Skeletal muscle tissue (tissue), 4 donors: ENCODE measurements around the gene IL26. TPM values are rescaled to one million over a fixed set of nuclear protein-coding genes. Genes with fewer than 3 reads are reported as not detected.
"Not testable (repeated sequence)": the region's sequence is repeated elsewhere in the genome, so short reads cannot be mapped to it uniquely, and the experiment has no call there.

ENCODE experiments used
- H3K27ac ChIP-seq: one replicate; pipeline ENCODE4 v1.7.0; 2013; ENCODE audit warnings: mild to moderate bottlenecking, low read depth, low read length, inconsistent platforms
- H3K27me3 ChIP-seq, 3 donors: one replicate each; pipeline ENCODE4 v1.7.0; 2013; ENCODE audit warnings: low read length in 3 of 3; ENCODE audit not compliant: control insufficient read depth in 3 of 3, insufficient read depth in 3 of 3
- H3K36me3 ChIP-seq, 3 donors: one replicate each; pipeline ENCODE4 v1.7.0; 2013; ENCODE audit warnings: low read length in 3 of 3; ENCODE audit not compliant: control insufficient read depth in 3 of 3, insufficient read depth in 3 of 3
- H3K4me1 ChIP-seq, 3 donors: one replicate each; pipeline ENCODE4 v1.7.0; 2013; ENCODE audit warnings: low read length in 3 of 3, mild to moderate bottlenecking in 3 of 3; ENCODE audit not compliant: control insufficient read depth in 3 of 3, insufficient read depth in 3 of 3
- H3K4me3 ChIP-seq, 3 donors: one replicate each; pipeline ENCODE4 v1.7.0; 2013; ENCODE audit warnings: low read length in 3 of 3
- H3K9ac ChIP-seq, 3 donors: one replicate each; pipeline ENCODE4 v1.7.0; 2013; ENCODE audit warnings: low read length in 3 of 3, mild to moderate bottlenecking in 3 of 3, moderate library complexity in 2 of 3, low read depth in 1 of 3
- H3K9me3 ChIP-seq, 3 donors: one replicate each; pipeline ENCODE4 v1.7.0; 2013; ENCODE audit warnings: low read length in 3 of 3; ENCODE audit not compliant: control insufficient read depth in 3 of 3
- total RNA-seq: library from RNA; depleted of rRNA; stranded (reverse); fragments of >200 nt; gene quantifications from one replicate; pipeline ENCODE4 v1.2.3, GENCODE V29; 2014
- donor health status: Osteomylitis.

The IL26 gene
- total RNA-seq, 1 donor from 2014 or later, result not detected

GRCh38 chr12:68231229-68231628, 5.6 kb upstream of the IL26 start:
- Histone ChIP-seq H3K36me3 (no peaks in the 10 kb centered on the region), H3K4me3 (no peak overlapping the region), H3K27ac (no peak overlapping the region), H3K27me3 (no peaks in the 10 kb centered on the region), H3K9ac (no peak overlapping the region), H3K9me3 (no peaks in the 10 kb centered on the region), H3K4me1 (peaks cover 0 to under 1% (median 0%) of the 10 kb centered on the region in 3 donors)

- Histone ChIP-seq H3K27ac (no peak overlapping the region), H3K4me3 (no peak overlapping the region), H3K36me3 (no peaks in the 10 kb centered on the region), H3K27me3 (no peaks in the 10 kb centered on the region), H3K9me3 (no peaks in the 10 kb centered on the region), H3K4me1 (no peaks in the 10 kb centered on the region), H3K9ac (no peak overlapping the region)
These were observed 4.3 kb upstream of the IL26 start for GRCh38 chr12:68229956-68230355.

- no peak overlapping the region for H3K9ac ChIP-seq
- H3K4me1 ChIP-seq, result peaks cover 0 to 2% (median 0%) of the 10 kb centered on the region in 3 donors
- H3K27ac ChIP-seq, result no peak overlapping the region
- H3K27me3 ChIP-seq, result no peaks in the 10 kb centered on the region
- H3K4me3 ChIP-seq, result no peak overlapping the region
- H3K36me3 ChIP-seq, result no peaks in the 10 kb centered on the region
- no peaks in the 10 kb centered on the region for H3K9me3 ChIP-seq
These were observed 1.7 kb upstream of the IL26 start for GRCh38 chr12:68227356-68227755.

GRCh38 chr12:68224613-68225285, 861 bp downstream of the IL26 start:
- no peaks in the 10 kb centered on the region for H3K36me3 ChIP-seq
- H3K27me3 ChIP-seq, result no peaks in the 10 kb centered on the region
- no peak overlapping the region for H3K27ac ChIP-seq
- peaks cover 0 to 2% (median 0%) of the 10 kb centered on the region in 3 donors for H3K4me1 ChIP-seq
- H3K9me3 ChIP-seq, result no peaks in the 10 kb centered on the region
- H3K4me3 ChIP-seq, result no peak overlapping the region
- H3K9ac ChIP-seq, result no peak overlapping the region

GRCh38 chr12:68223067-68223747, 2.4 kb downstream of the IL26 start:
- H3K9ac ChIP-seq, result peak overlapping the region in 1 of 3 donors; percentile 33

GRCh38 chr12:68222326-68222725, 3.3 kb downstream of the IL26 start:
- Histone ChIP-seq H3K9ac (no peak overlapping the region), H3K4me1 (peaks cover 0 to 2% (median 0%) of the 10 kb centered on the region in 3 donors), H3K27ac (no peak overlapping the region), H3K4me3 (no peak overlapping the region), H3K36me3 (no peaks in the 10 kb centered on the region), H3K9me3 (no peaks in the 10 kb centered on the region), H3K27me3 (no peaks in the 10 kb centered on the region)

More at GRCh38 chr12:68223067-68223747, 2.4 kb downstream of the IL26 start:
- peaks cover 0 to 2% (median 0%) of the 10 kb centered on the region in 3 donors for H3K4me1 ChIP-seq
- H3K9me3 ChIP-seq, result no peaks in the 10 kb centered on the region
- H3K27ac ChIP-seq, result no peak overlapping the region
- H3K36me3 ChIP-seq, result no peaks in the 10 kb centered on the region
- peak overlapping the region in 2 of 3 donors; percentile 49 to 53 for H3K4me3 ChIP-seq
- H3K27me3 ChIP-seq, result no peaks in the 10 kb centered on the region

GRCh38 chr12:68221497-68221896, 4.1 kb downstream of the IL26 start:
- H3K9ac ChIP-seq, result no peak overlapping the region
- no peak overlapping the region for H3K27ac ChIP-seq
- H3K4me1 ChIP-seq, result peaks cover 0 to 2% (median 0%) of the 10 kb centered on the region in 3 donors
- no peak overlapping the region for H3K4me3 ChIP-seq
- no peaks in the 10 kb centered on the region for H3K9me3 ChIP-seq
- H3K36me3 ChIP-seq, result no peaks in the 10 kb centered on the region
- H3K27me3 ChIP-seq, result no peaks in the 10 kb centered on the region

GRCh38 chr12:68210875-68211274, 14.7 kb downstream of the IL26 start:
- Histone ChIP-seq H3K36me3 (no peaks in the 10 kb centered on the region), H3K27me3 (peaks cover 0 to 3% (median 0%) of the 10 kb centered on the region in 3 donors), H3K4me3 (no peak overlapping the region), H3K27ac (no peak overlapping the region), H3K9me3 (no peaks in the 10 kb centered on the region), H3K9ac (no peak overlapping the region), H3K4me1 (no peaks in the 10 kb centered on the region)

GRCh38 chr12:68209048-68209728, 16.4 kb downstream of the IL26 start:
- H3K36me3 ChIP-seq, H3K4me3 ChIP-seq, H3K9ac ChIP-seq: not testable (repeated sequence)

GRCh38 chr12:68207276-68207675, 18.3 kb downstream of the IL26 start:
- Histone ChIP-seq H3K9me3 (no peaks in the 10 kb centered on the region), H3K27me3 (peaks cover 0 to 3% (median 0%) of the 10 kb centered on the region in 3 donors), H3K4me3 (no peak overlapping the region), H3K4me1 (no peaks in the 10 kb centered on the region), H3K27ac (no peak overlapping the region), H3K9ac (no peak overlapping the region), H3K36me3 (no peaks in the 10 kb centered on the region)

More at GRCh38 chr12:68209048-68209728, 16.4 kb downstream of the IL26 start:
- H3K4me1 ChIP-seq, H3K9me3 ChIP-seq, H3K27ac ChIP-seq, H3K27me3 ChIP-seq: not testable (repeated sequence)
